Sciatic nerve (tissue), 2 donors: ENCODE results near the gene AUTS2. TPM values are rescaled to one million over a fixed set of nuclear protein-coding genes. Genes with fewer than 3 reads are reported as not detected.
A peak's percentile ranks its signal among the peaks of the same experiment; 100 is the strongest.

ENCODE experiments used
- ATAC-seq: fragments of 200-7000 bp; cut with Tn5 transposase; one replicate; pipeline ENCODE4 v1.9.1; 2020; ENCODE audit warnings: mild to moderate bottlenecking, moderate library complexity
- DNase-seq: peaks from one replicate; pipeline ENCODE4 v3.0.0-alpha.2; 2020; ENCODE audit warnings: low spot score
- intact Hi-C: fragments of 100-400 bp; cut with DNase I; formaldehyde crosslinking; loops from one replicate; pipeline ENCODE4 v1.14.2; 2022
- total RNA-seq: library from RNA; stranded (reverse); fragmentation: NEBNext Ultra II Directional; extraction: Animal tissue kit (Norgen Biotek cat#: 25700); gene quantifications from one replicate; pipeline ENCODE4 v1.2.1, GENCODE V29; 2021
- donor health status: DM: no; HTN: no; CAD: no.
- donor health status: DM: no; HTN: no; CAD: no.

AUTS2 gene
- total RNA-seq, 1 donor from 2014 or later, result 129 TPM

GRCh38 chr7:70773406-70773805 lies 1175.1 kb downstream of the AUTS2 start:
- no peak for ATAC-seq

GRCh38 chr7:70774950-70775527 lies 1176.8 kb downstream of the AUTS2 start:
- intact Hi-C loops, result no loop called here
- no peak for ATAC-seq
- DNase-seq, result no peak

More at GRCh38 chr7:70773406-70773805, 1175.1 kb downstream of the AUTS2 start:
- intact Hi-C loops, result no loop called here
- no peak for DNase-seq

- no peak for DNase-seq
- intact Hi-C loops, result no loop called here
- ATAC-seq, result no peak
Observed at GRCh38 chr7:70775570-70776156, 1177.4 kb downstream of the AUTS2 start.

GRCh38 chr7:70776627-70777101 lies 1178.4 kb downstream of the AUTS2 start:
- ATAC-seq (peak; percentile 87), DNase-seq (peak; percentile 70)
- intact Hi-C loops, result no loop called here

- intact Hi-C loops, result no loop called here
- DNase-seq, result no peak
Observed at GRCh38 chr7:70777251-70777650, 1179.0 kb downstream of the AUTS2 start.

GRCh38 chr7:70778585-70778984 lies 1180.3 kb downstream of the AUTS2 start:
- ATAC-seq (no peak), DNase-seq (no peak)
- intact Hi-C loops, result no loop called here

More at GRCh38 chr7:70777251-70777650, 1179.0 kb downstream of the AUTS2 start:
- no peak for ATAC-seq

- DNase-seq, result no peak
- intact Hi-C loops, result no loop called here
- ATAC-seq, result no peak
Observed at GRCh38 chr7:70779321-70779720, 1181.0 kb downstream of the AUTS2 start.

GRCh38 chr7:70781922-70782311 lies 1183.6 kb downstream of the AUTS2 start:
- DNase-seq (no peak), ATAC-seq (no peak)
- intact Hi-C loops, result no loop called here

GRCh38 chr7:70782796-70783195 lies 1184.5 kb downstream of the AUTS2 start:
- ATAC-seq (no peak), DNase-seq (no peak)
- intact Hi-C loops, result no loop called here

GRCh38 chr7:70785427-70785826 lies 1187.2 kb downstream of the AUTS2 start:
- ATAC-seq (peak; percentile 71), DNase-seq (no peak)
- intact Hi-C loops, result no loop called here

- ATAC-seq (no peak), DNase-seq (no peak)
- intact Hi-C loops, result no loop called here
Observed at GRCh38 chr7:70786076-70786475, 1187.8 kb downstream of the AUTS2 start.

- intact Hi-C loops, result no loop called here
- ATAC-seq (no peak), DNase-seq (no peak)
Observed at GRCh38 chr7:70787286-70787685, 1189.0 kb downstream of the AUTS2 start.

GRCh38 chr7:70787771-70788170 lies 1189.5 kb downstream of the AUTS2 start:
- intact Hi-C loops, result no loop called here
- DNase-seq, result no peak
- ATAC-seq, result no peak

GRCh38 chr7:70788276-70788675 lies 1190.0 kb downstream of the AUTS2 start:
- ATAC-seq (no peak), DNase-seq (no peak)
- intact Hi-C loops, result no loop called here

- DNase-seq, result no peak
- ATAC-seq, result no peak
- intact Hi-C loops, result no loop called here
Observed at GRCh38 chr7:70789481-70790214, 1191.4 kb downstream of the AUTS2 start.

GRCh38 chr7:70790215-70791073 lies 1192.2 kb downstream of the AUTS2 start:
- intact Hi-C loops, result no loop called here
- DNase-seq (no peak), ATAC-seq (peak; percentile 28)

GRCh38 chr7:70791341-70791740 lies 1193.1 kb downstream of the AUTS2 start:
- no peak for DNase-seq
- ATAC-seq, result no peak
- intact Hi-C loops, result no loop called here

GRCh38 chr7:70793060-70793459 lies 1194.8 kb downstream of the AUTS2 start:
- DNase-seq (no peak), ATAC-seq (no peak)
- intact Hi-C loops, result no loop called here

- intact Hi-C loops, result no loop called here
- ATAC-seq, result no peak
- no peak for DNase-seq
Observed at GRCh38 chr7:70793821-70794220, 1195.5 kb downstream of the AUTS2 start.
